Caki2 (cell line): ENCODE results near the gene CRX. TPM values are rescaled to one million over a fixed set of nuclear protein-coding genes. Genes with fewer than 3 reads are reported as not detected.
A peak's percentile ranks its signal among the peaks of the same experiment; 100 is the strongest.
"Not testable (repeated sequence)": the region's sequence is repeated elsewhere in the genome, so short reads cannot be mapped to it uniquely, and the experiment has no call there.

Experiments used
- DNase-seq: peaks from one replicate; pipeline ENCODE4 v3.0.0-alpha.2; 2015; ENCODE audit warnings: low read depth
- in situ Hi-C: cut with HindIII; loops from 2 replicates; pipeline ENCODE4 v1.10.0; 2016; ENCODE audit warnings: low sequenced_read_pairs, low pct_unique_long_range_greater_than_20kb, mixed read lengths
- total RNA-seq: library from RNA; depleted of rRNA; stranded (reverse); fragments of >200 nt; shearing (Covaris generic); gene quantifications from 2 replicates; pipeline ENCODE4 v1.2.3, GENCODE V29; 2014; ENCODE audit warnings: low replicate concordance; rRNA removed

The CRX gene
- total RNA-seq: not detected in 2 replicates

DNA sequence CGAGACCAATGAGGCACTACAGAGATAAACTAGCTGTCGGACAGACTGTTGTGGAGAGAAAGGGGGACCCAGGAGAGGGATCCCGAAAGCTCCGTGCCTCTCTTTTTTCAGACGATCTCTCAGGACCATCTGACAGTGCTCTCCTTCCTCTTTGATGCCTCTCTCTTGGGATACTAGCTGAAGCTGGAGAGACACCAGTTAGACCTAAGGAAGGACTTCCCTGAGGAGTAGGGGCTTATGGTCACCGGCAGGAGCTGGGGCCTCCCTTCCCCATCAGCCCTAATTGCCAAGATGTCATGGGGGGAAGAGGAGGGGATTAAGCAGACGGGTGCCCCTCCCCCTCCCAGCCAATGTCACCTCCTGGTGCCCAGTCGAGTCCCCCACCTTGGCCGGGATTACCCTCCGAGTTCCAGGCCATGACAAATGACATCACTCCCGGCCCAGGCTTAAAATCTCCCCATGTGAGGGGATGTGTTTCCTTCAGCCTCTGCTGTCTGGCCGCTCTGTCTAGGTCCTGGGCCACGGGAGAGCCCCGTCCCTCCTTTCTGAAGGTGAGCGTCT is at the start of gene CRX:
Gene CRX, plus strand, starts transcription at position 478 of the 561 bp plus-strand sequence. CDS start 12,507 bp downstream, outside the sequence.
- in situ Hi-C loops: no loop called here
- no peak for DNase-seq

DNA sequence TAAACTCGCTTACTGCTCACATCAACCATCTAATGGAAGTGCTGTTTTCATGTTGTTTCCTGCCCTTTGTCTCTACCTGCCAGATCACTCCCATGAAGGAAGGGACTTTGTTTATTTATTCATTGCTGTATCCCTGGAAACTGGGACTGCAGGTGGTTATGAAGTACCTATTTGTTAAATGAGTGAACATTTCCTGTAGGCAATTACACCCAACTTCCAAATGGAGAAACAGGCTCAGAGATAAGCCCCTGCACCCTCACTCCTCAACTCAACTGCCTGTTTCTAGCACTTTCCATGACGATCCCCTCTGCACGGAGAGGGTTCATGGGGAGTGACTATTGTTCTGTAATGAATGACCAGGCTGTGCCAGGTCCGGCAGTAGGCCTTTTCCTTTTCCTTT is 45.2 kb upstream of the CRX start:
- peak; percentile 77 for DNase-seq

DNA sequence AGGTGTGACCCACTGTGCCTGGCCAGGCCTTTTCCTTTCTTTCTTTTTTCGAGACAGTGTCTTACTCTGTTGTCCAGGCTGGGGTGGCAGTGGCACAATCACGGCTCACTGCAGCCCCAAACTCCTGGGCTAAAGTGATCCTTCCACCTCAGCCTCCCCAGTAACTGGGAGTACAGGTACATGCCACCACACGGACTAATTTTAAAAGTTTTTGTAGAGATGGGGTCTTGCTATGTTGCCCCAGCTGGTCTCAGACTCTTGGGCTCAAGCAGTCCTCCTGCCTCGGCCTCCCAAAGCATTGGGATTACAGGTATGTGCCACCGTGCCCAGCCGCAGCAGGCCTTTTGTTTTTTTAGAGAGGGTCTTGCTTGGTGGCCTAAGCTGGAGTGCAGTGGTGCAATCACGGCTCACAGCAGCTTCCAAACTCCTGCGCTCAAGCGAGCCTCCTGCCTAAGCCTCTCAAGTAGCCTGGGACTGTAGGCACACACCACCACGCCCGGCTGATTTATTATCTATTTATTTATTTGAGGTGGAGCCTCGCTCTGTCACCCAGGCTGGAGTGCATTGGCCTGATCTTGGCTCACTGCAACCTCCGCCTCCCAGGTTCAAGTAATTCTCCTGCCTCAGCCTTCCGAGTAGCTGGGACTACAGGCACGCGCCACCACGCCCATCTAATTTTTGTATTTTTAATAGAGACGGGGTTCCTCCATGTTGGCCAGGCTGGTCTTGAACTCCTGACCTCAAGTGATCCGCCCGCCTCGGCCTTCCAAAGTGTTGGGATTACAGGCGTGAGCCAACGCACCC is 44.3 kb upstream of the CRX start:
- in situ Hi-C loops: not testable (repeated sequence)

More for the DNA sequence above, 45.2 kb upstream of the CRX start:
- in situ Hi-C loops: no loop called here

DNA sequence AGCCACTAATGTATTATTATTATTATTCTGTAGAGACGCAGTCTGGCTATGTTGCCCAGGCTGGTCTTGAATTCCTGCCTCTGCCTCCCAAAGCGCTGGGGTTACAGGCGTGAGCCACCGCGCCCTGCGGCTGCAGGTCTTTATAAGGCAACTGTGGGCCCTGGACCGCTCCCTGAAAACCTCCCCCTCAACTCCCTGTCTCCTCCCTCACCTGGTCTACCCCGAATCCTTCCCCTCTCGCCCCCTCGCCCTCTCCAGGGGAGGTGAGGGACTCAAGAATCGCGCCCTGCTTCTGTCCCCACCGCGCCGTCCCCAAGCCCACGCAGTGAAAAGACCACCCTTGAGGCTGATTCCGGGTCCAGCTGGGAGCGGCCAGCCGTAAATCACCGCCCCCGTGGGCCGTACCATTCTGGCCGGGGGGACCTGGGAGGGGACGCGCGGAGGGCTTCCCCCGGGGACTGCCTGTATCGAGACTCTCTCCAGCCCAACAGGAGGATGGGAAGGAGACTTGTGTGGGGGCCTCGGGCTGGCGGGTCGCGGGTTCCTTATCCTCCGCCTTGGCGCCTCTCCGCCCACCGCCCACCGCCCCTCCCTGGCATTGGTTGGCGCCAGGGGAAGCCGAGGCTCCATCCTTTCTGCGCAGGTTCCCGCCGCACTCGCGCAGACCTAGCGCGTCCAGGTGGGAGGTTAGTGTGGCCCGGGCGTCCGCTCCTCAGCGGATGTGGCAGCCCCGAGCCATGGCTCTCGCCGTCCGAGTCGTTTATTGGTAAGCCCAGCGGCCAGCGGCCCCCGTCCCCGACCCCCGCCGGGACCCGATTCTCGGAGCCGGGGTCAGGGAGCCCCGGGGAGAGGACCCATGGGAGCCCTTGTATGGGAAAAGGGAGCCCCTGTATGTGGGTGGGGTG is 43.4 kb upstream of the CRX start, which contains the start of gene SELENOW:
Gene SELENOW, plus strand, starts transcription at position 655 of the 905 bp plus-strand sequence. Its CDS starts 83 bp downstream, at position 738.
- peak; percentile 81 for DNase-seq
- in situ Hi-C loops: no loop called here

More for the DNA sequence above, 44.3 kb upstream of the CRX start:
- not testable (repeated sequence) for DNase-seq

DNA sequence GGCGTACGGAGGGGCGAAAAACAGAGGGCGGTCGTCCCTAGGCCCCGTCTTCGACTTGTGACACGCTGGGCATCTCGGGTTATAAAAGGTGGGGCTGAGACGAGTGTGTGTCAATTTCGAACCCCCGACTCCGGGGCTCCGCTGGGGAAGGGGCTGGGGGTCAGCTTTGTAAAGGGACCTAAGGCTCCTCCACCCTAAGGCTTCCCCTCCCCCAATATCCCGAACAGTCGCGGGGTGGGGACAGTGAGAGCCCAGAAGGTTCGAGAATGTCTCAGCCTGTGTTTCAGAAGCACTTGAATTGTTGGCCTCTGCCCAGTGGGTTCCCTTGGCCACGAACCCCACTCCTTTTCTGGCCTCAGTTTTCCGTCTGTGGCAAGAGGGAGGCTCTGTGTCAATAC is 42.8 kb upstream of the CRX start:
- in situ Hi-C loops: no loop called here
- no peak for DNase-seq

DNA sequence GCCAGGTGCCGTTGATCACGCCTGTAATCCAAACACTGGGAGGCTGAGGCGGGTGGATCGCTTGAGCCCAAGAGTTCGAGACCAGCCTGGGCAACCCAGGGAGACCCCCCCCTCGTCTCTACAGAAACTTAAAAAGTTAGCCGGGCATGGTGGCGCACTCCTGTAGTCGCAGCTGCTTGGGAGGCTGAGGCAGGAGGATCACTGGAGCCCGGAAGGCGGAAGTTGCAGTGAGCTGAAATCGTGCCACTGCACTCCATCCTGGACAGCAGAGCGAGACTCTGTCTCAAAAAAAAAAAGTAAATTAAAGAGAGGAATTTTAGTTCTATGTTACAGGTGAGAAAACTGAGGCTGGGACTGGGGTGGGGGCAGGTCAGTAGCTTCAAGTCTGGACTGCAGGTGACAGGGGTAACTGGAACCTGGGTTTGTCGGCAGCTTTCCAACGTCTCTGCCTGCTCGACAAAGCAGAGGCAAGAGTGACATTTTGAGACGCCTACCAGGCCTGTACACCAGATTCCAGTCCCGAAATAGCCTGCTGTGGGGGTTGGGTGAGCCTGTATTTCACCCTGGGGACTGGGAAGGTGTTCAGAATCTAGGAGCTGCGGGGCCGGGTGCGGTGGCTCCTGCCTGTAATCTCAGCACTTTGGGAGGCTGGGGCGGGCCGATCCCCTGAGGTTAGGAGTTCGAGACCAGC is 42.1 kb upstream of the CRX start:
- DNase-seq: no peak
- in situ Hi-C loops: no loop called here

DNA sequence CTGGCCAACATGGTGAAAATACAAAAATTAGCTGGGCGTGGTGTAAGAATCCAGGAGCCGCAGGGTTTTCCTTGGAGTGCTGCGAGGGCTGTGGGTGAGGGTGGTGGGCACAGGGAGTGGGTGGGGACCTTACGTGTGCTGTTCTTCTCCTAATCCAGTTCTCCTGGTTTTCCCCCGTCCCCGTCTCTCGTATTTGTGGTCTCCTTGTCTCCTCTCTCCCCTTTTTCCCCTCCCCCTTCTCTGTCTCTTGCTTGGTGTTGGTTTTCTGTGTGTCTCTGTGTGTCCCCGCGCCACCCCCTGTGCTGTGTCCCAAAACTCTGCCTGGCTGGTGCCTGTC is 41.6 kb upstream of the CRX start:
- in situ Hi-C loops: no loop called here
- DNase-seq: no peak

DNA sequence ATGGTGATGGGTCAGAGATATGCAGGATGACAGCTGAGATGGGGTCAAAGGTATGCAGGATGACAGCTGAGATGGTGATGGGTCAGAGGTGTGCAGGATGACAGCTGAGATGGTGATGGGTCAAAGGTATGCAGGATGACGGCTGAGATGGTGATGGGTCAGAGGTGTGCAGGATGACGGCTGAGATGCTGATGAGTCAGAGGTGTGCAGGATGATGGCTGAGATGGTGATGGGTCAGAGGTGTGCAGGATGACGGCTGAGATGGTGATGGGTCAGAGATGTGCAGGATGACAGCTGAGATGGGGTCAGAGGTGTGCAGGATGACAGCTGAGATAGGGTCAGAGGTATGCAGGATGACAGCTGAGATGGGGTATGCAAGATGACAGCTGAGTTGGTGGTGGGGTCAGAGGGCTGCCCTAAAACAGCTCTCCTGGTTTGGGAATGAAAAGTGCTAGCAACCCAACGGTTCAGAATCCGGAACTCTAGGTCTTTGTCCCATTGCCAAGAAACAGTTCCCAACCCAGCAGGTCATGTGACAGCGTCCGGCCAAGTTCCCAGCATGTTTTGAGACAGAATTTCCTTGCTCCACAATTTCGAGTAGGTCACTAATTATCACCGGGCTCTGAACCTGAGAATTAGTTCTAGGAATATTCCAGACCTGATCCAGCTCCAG is 40.0 kb upstream of the CRX start:
- in situ Hi-C loops: no loop called here
- DNase-seq: no peak

DNA sequence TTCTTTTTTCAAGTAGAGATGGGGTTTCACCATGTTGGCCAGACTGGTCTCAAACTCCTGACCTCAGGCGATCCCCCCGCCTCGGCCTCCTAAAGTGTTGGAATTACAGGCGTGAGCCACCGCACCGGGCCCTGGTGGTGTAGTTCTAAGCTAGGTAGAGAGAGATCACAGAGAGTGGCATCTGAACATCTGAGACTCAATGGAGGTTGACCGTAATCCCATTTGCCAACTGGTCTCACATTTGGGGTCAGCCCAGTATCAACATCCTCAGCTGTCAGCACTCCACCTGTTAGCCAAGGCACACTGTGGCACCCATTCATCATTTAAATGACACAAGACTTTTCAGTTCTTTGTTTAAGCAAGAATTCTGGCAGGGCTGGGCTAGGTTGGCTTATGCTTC is 35.2 kb upstream of the CRX start:
- in situ Hi-C loops: no loop called here
- DNase-seq: no peak

DNA sequence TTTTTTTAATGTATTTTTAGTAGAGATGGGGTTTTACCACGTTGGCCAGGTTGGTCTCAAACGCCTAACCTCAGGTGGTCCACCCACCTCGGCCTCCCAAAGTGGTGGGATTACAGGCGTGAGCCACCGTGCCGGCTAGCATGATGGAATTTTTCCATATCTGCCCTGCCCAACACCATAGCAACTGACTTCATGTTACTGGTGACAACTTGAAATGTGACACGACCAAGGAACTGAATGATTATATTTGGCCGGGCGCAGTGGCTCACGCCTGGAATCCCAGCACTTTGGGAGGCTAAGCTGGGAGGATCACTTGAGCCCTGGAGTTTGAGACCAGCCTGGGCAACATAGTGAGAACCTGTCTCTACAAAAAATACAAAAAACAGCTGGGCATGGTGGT is 34.4 kb upstream of the CRX start:
- DNase-seq, in situ Hi-C loops: not testable (repeated sequence)

DNA sequence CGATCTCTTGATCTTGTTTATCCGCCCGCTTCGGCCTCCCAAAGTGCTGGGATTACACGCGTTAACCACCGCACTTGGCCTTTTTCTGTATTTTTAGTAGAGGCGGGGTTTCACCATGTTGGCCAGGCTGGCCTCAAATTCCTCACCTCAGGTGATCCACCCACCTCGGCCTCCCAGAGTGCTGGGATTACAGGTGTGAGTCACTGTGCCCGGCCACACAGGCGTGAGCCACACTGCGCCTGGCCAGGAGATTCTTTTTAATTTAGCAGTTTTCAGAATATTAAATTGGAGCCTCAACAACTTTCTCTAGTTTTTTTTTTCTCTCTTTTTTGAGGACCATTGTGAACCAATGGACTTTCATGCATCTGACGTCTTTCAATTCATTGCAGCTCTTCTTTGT is 31.9 kb upstream of the CRX start:
- in situ Hi-C loops, DNase-seq: not testable (repeated sequence)

DNA sequence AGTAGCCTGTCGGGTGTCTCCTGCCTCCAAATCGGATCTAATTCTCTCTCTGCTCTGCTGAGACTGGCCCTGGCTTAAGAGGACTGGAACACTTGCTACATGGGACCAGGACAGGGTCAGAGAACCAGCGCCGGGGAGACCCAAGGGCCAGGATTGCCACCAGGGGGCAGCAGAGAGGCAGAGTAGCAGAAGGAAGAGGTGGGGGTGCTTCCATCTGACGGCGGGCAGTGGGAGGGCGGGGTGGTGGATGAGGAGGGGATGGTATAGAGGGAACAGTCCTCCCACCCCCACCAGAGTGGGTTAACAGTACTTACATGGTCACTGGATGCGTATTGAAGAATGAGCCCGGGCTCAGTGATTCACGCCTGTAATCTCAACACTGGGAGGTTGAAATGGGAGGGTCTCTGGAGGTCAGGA is 31.3 kb upstream of the CRX start:
- in situ Hi-C loops: no loop called here
- DNase-seq: peak; percentile 45

DNA sequence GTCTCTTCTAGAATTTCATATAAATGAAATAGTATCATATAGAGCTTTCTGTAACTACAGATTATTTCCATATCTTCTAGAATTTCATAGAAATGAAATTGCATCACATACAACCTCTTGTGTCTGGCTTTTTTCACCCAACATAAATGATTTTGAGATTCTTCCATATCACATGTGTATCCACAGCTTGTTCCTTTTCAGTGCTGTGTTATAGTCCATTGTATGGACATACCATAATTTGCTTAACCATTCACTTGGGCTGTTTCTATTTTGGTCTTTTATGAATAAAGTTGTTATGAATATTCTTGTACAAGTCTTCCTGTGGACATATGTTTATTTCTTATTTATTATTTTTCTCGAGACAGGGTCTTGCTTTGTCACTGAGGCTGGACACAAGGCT is 29.1 kb upstream of the CRX start:
- no peak for DNase-seq
- in situ Hi-C loops: no loop called here

DNA sequence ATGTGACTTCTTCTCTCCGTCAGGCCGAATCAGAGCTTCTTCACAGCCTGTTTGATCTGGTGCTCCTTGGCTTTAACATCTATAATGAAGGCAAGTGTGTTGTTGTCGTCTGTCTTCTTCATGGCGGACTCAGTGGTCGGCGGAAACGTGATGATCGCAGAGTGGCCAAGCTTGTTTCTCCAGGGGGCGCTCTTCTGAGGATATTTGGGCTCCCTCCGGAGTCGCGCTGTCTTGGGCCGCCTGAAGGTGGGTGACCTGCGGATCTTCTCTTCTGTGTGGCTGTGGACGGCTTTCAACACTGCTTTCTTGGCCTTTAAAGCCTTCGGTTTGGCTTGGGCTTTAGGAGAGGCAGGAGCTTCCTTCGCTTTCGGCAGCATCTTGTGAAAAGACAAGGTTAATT is 27.2 kb upstream of the CRX start:
- DNase-seq: no peak
- in situ Hi-C loops: no loop called here

DNA sequence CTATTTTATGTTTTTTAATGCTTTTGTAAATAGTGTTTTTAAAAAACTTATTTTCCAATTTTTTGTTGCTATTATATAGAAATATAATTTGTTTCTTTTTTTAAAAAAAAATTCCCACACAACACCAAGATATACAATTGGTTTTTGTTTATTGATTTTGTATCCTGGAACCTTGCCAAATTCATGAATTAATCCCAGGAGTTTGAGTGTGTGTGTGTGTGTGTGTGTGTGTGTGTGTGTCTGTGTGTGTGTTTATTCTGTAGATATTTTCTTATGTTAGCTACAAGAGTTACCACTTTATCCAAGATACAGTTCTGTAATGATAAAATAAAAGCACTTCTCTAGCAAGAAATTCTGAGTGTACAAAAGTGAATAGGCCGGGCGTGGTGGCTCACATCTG is 25.0 kb upstream of the CRX start:
- in situ Hi-C loops: no loop called here
- DNase-seq: no peak

DNA sequence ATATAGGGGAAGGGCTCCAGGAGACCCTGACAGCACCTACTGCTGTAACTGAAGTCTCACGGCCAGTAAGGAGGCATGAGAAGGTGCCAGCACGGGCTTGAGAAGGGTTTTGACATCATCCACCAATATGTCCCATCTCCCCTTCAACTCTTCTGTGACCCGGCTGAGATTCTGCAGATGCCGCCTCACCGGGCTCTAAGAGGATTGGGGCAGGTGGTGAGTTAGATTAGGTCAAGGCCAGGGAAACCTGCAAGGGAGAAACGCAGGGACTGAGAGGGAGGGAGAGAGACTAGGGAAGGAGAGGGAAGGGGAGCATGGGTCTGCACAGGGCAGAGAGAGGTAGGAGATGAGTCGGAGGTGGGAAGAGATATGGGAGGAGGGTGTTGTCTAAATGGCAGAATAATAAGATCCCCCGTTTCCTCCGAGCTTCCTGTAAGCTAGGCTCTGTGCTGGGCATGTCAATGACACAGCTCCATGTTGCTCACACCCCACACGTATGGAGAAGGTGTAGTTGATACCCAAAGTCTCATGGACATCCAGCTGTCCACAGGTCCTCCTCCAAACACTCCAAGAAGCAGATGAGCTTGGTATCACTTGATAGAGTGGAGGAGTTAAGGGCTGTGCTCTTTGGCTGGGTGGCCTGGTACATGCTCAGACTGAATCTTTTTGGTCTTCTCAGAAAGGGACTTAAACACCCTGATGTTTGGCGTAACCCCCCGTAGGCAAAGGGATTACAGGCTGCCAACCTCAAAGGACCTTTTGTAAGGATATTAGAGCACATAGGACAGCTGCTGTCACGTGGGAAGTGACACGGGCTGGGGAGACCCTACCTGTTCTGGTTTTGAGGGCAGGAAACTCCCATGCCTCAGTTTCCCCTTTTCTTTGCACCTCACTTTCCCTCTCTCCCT is 23.5 kb upstream of the CRX start:
- no peak for DNase-seq
- in situ Hi-C loops: no loop called here

DNA sequence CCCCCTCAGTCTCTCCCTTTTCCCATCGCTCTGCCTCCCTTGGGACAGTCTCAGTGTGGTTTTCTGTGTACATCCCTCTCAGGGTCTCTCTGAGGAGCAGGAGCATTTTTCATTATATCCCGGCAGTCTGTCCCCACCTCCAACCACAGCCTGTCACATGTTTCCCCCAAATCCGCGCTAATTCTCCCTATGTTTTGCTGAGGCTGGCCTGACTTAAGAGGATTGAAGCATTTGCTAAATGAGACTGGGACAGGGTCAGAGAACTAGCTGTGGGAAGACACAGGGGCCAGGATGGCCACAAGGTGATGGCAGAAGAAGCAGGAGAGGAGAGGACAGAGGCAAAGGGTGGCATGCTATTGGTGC is 22.9 kb upstream of the CRX start:
- in situ Hi-C loops: no loop called here
- no peak for DNase-seq
